ENCODE data around the gene UBE2G2.
"Not testable (repeated sequence)": the region's sequence is repeated elsewhere in the genome, so short reads cannot be mapped to it uniquely, and the experiment has no call there.

UBE2G2 gene

GRCh38 chr21:44835647-44835973 is 34.0 kb upstream of the UBE2G2 start:
- DNase-seq, result no peak

- no peak for DNase-seq
Observed at GRCh38 chr21:44834951-44835646, 33.5 kb upstream of the UBE2G2 start.

GRCh38 chr21:44834231-44834950 is 32.8 kb upstream of the UBE2G2 start:
- DNase-seq, result no peak

- no peak for DNase-seq
Observed at GRCh38 chr21:44833663-44834062, 32.0 kb upstream of the UBE2G2 start.

GRCh38 chr21:44832516-44833255 is 31.1 kb upstream of the UBE2G2 start:
- not testable (repeated sequence) for DNase-seq

GRCh38 chr21:44831227-44831860 is 29.7 kb upstream of the UBE2G2 start:
- no peak for DNase-seq

- DNase-seq, result no peak
Observed at GRCh38 chr21:44829507-44830092, 28.0 kb upstream of the UBE2G2 start.

GRCh38 chr21:44828362-44829056 is 26.9 kb upstream of the UBE2G2 start:
- DNase-seq, result no peak

GRCh38 chr21:44823179-44823660 is 21.6 kb upstream of the UBE2G2 start:
- DNase-seq, result no peak

- no peak for DNase-seq
Observed at GRCh38 chr21:44822484-44823178, 21.0 kb upstream of the UBE2G2 start.

- DNase-seq, result peak; percentile 28
Observed at GRCh38 chr21:44820851-44821250, 19.2 kb upstream of the UBE2G2 start.

GRCh38 chr21:44819283-44820243 is 17.9 kb upstream of the UBE2G2 start:
- no peak for DNase-seq

- no peak for DNase-seq
Observed at GRCh38 chr21:44818640-44819011, 17.0 kb upstream of the UBE2G2 start.

- DNase-seq, result no peak
Observed at GRCh38 chr21:44817914-44818639, 16.5 kb upstream of the UBE2G2 start, which contains the start of gene SUMO3. SUMO3 (minus strand) TSS chr21:44818062; CDS start chr21:44817968, 94 bp downstream.

- peak; percentile 72 for DNase-seq
Observed at GRCh38 chr21:44817506-44817880, 15.9 kb upstream of the UBE2G2 start.

- no peak for DNase-seq
Observed at GRCh38 chr21:44816761-44817505, 15.3 kb upstream of the UBE2G2 start.

- DNase-seq, result no peak
Observed at GRCh38 chr21:44815852-44816628, 14.4 kb upstream of the UBE2G2 start.

- DNase-seq, result no peak
Observed at GRCh38 chr21:44815225-44815624, 13.6 kb upstream of the UBE2G2 start.

All from amniotic stem cell (primary cell).